K562 (cell line): Measurements from ENCODE around the gene ICAM1. TPM values are rescaled to one million over a fixed set of nuclear protein-coding genes. Genes with fewer than 3 reads are reported as not detected.

Experiments
- BCL6 ChIP-seq: fragments of 250-450 bp; sonication (Bioruptor Pico); IDR thresholded peaks from 2 replicates; pipeline ENCODE4 v1.4.0; 2020
- CCNT2 ChIP-seq: IDR thresholded peaks from 2 replicates; pipeline ENCODE4 v1.6.1; 2011; ENCODE audit warnings: borderline replicate concordance, low read depth, mild to moderate bottlenecking, moderate library complexity, mixed read lengths, low read length; ENCODE audit not compliant: insufficient read length; ENCODE audit errors: extremely low read depth
- CTCFL ChIP-seq: IDR thresholded peaks from 2 replicates; pipeline ENCODE4 v1.6.1; 2011; ENCODE audit warnings: borderline replicate concordance, low read depth, mild to moderate bottlenecking, moderate library complexity, low read length; ENCODE audit not compliant: insufficient read depth, poor library complexity, severe bottlenecking
- LCOR ChIP-seq: sonication (generic); formaldehyde crosslinking; IDR thresholded peaks from 2 replicates; pipeline ENCODE4 v1.8.0; 2022; ENCODE audit warnings: mild to moderate bottlenecking, missing genetic modification reagents
- MAX ChIP-seq: sonication (generic); formaldehyde crosslinking; IDR thresholded peaks from 2 replicates; pipeline ENCODE4 v1.9.0; 2022; ENCODE audit warnings: mild to moderate bottlenecking, missing genetic modification reagents
- MNT ChIP-seq, 2 experiments: fragments of 450-650 bp; conservative IDR thresholded peaks; 2 replicates each; pipeline ENCODE4 v1.6.1; 2017; ENCODE audit warnings: mild to moderate bottlenecking in 2 of 2, moderate library complexity in 2 of 2
- MTA3 ChIP-seq: fragments of 450-650 bp; formaldehyde crosslinking; IDR thresholded peaks from 2 replicates; pipeline ENCODE4 v1.6.1; 2017; ENCODE audit warnings: mild to moderate bottlenecking, borderline replicate concordance
- NONO ChIP-seq, 2 experiments: fragments of 200-400 bp in 1 of 2; fragments of 450-650 bp in 1 of 2; formaldehyde crosslinking in 1 of 2; IDR thresholded peaks; 2 replicates each; pipeline ENCODE4 v1.6.1; 2017; ENCODE audit warnings: low read depth in 2 of 2, mild to moderate bottlenecking in 2 of 2, moderate library complexity in 2 of 2, low read length in 1 of 2
- RBBP5 ChIP-seq: fragments of 200-600 bp; sonication (generic); IDR thresholded peaks from 2 replicates; pipeline ENCODE4 v1.6.1; 2012; ENCODE audit warnings: borderline replicate concordance, mild to moderate bottlenecking, low read length, control low read depth, inconsistent platforms; ENCODE audit not compliant: insufficient read depth, poor library complexity, severe bottlenecking
- SMARCC2 ChIP-seq: fragments of 450-650 bp; IDR thresholded peaks from 2 replicates; pipeline ENCODE4 v1.6.1; 2017; ENCODE audit warnings: antibody characterized with exemption, moderate library complexity, mild to moderate bottlenecking, low read depth
- SUPT5H ChIP-seq: fragments of 450-650 bp; IDR thresholded peaks from 2 replicates; pipeline ENCODE4 v1.6.1; 2016
- THAP7 ChIP-seq: fragments of 250-450 bp; sonication (Bioruptor Pico); IDR thresholded peaks from 2 replicates; pipeline ENCODE4 v1.5.0; 2021
- THRB ChIP-seq: fragments of 450-650 bp; formaldehyde crosslinking; conservative IDR thresholded peaks from 2 replicates; pipeline ENCODE4 v1.4.0; 2022; ENCODE audit warnings: mild to moderate bottlenecking, missing genetic modification characterization
- USF1 ChIP-seq: sonication (generic); formaldehyde crosslinking; IDR thresholded peaks from 2 replicates; pipeline ENCODE4 v1.9.0; 2022; ENCODE audit warnings: mild to moderate bottlenecking, missing genetic modification reagents
- ZBTB9 ChIP-seq: fragments of 450-650 bp; formaldehyde crosslinking; IDR thresholded peaks from 2 replicates; pipeline ENCODE4 v1.4.0; 2020; ENCODE audit warnings: mild to moderate bottlenecking, moderate library complexity
- ZNF354B ChIP-seq: fragments of 250-450 bp; sonication (Bioruptor Pico); IDR thresholded peaks from 2 replicates; pipeline ENCODE4 v1.4.0; 2020
- ZNF695 ChIP-seq: fragments of 450-650 bp; formaldehyde crosslinking; IDR thresholded peaks from 2 replicates; pipeline ENCODE4 v1.4.0; 2020; ENCODE audit warnings: mild to moderate bottlenecking, moderate library complexity
- ZNF766 ChIP-seq: fragments of 200-800 bp; sonication (Bioruptor generic); conservative IDR thresholded peaks from 2 replicates; pipeline ENCODE4 v1.6.1; 2016; ENCODE audit warnings: missing genetic modification characterization, missing compliant biosample characterization
- polyA plus RNA-seq, 8 experiments: library from polyadenylated mRNA; depleted of rRNA in 4 of 8; stranded (reverse) in 5 of 8; unstranded in 3 of 8; fragments of >200 nt; fragmentation: Nextera tagmentation in 2 of 8; fragmentation: Illumina TruSeq in 1 of 8; extraction: Ambion mirVana in 2 of 8; extraction: Trizol in 1 of 8; gene quantifications; 2 replicates each; pipeline versions ENCODE4 v1.2.1 to v1.2.3, GENCODE V29; 2011 to 2014; ENCODE audit warnings: inconsistent platforms in 1 of 8, missing spikeins in 1 of 8
- total RNA-seq, 7 experiments: library from RNA; depleted of rRNA in 6 of 7; stranded (reverse); fragments of >200 nt in 6 of 7; fragmentation: Illumina TruSeq in 2 of 7; extraction: Trizol in 2 of 7; gene quantifications; 2 replicates each; pipeline versions ENCODE4 v1.2.1 to v1.2.3, GENCODE V29; 2011 to 2021; ENCODE audit warnings: low replicate concordance in 1 of 7

ICAM1 gene
- total and polyA plus RNA-seq, 9 of the 15 experiments (the other 6 are each of a cell fraction or from before 2014, with no cell fraction given), result 2.3 to 24.4 (median 13.4) TPM

GRCh38 chr19:10334588-10335351, 63.9 kb downstream of the ICAM1 start (continued):
- TF ChIP-seq RBBP5 (no peak), MAX (peak; percentile 81), CCNT2 (peak; percentile 80), ZNF354B (no peak), ZBTB9 (CRISPR knock-in tag) (peak; percentile 98), CTCFL (peak; percentile 24), NONO (IDR thresholded peaks at IDR 0.05; ENCODE audit: low read depth in 2 of 2, low read length in 1 of 2) (peak in 1 of 2 experiments; percentile 4; a peak in 1 of 4 replicates), THAP7 (CRISPR knock-in tag) (no peak), ZNF766 (CRISPR knock-in tag) (no peak), THRB (no peak), USF1 (CRISPR knock-in tag) (peak; percentile 49), BCL6 (CRISPR knock-in tag) (no peak), MTA3 (peak; percentile 46; the same call in 1 of the 2 replicates), SMARCC2 (no peak), MNT (conservative IDR thresholded peaks at IDR 0.05) (peak; percentile 90 to 93), LCOR (CRISPR knock-in tag) (peak; percentile 74; the same call in 1 of the 2 replicates), SUPT5H (peak; percentile 72), ZNF695 (CRISPR knock-in tag) (no peak)
